HUDEP-2 (cell line): ENCODE data around the gene MIB2.
"Not testable (repeated sequence)": the region's sequence is repeated elsewhere in the genome, so short reads cannot be mapped to it uniquely, and the experiment has no call there.

Experiments
- DNase-seq, 76 experiments: peaks; one replicate each; lab custom pipeline; 2025; ENCODE audit not compliant: unreplicated experiment in 76 of 76; lab: John Stamatoyannopoulos, UW

Gene MIB2

GRCh38 chr1:1615256-1616044, at the start of gene MIB2:
Gene MIB2 (plus strand): TSS chr1:1615500. CDS start chr1:1623453, 7,953 bp downstream.
- DNase-seq, result peak in 75 of 76 experiments; percentile 24 to 98 (median 95)

GRCh38 chr1:1567152-1567875, 48.0 kb upstream of the MIB2 start:
- no peak for DNase-seq

- no peak for DNase-seq
Measured at GRCh38 chr1:1567891-1568291, 47.4 kb upstream of the MIB2 start.

- DNase-seq, result no peak
Measured at GRCh38 chr1:1569341-1569740, 46.0 kb upstream of the MIB2 start.

DNA sequence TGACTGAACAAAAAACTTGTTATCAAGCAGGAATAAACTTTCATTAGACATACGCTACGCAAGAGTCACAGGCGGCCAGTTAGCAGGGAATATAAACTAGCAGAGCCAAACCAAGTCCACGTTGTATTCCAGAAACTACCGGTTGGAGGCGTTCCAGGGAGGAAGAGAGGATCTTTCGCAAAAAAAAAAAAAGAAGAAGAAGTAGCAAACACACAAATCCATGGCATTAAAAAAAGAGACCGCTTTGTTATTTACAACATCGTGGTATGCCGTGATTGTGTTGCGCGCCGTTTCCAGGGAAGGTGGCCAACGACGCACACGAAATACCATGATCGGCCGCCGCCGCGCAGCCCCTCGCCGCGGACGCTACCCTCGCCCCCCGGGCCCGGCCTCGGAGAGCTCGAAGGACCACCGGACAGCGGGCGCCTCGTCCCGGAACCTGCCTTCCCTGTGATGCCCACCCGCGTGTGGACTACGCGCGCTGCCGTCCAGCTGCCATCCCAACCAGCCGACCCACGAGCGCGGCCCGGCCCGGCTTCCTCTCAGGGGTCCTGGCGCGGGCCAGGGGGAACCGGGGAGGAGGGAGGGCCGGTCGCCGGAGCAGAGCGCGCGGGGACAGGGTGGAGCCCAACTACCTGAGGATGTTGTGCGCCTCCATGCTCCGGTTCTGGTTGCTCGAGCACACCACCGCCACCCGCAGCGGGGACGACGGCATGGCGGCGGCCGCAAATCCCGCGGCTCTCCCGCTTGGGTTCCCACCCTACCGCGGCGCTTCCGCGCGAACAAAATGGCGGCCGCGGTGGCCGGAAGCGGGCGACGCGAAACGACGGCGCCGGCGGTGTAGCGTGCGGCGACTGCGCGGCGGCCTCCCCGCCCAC, 41.2 kb upstream of the MIB2 start:
- peak in 46 of 76 experiments; percentile 10 to 75 (median 54) for DNase-seq

DNA sequence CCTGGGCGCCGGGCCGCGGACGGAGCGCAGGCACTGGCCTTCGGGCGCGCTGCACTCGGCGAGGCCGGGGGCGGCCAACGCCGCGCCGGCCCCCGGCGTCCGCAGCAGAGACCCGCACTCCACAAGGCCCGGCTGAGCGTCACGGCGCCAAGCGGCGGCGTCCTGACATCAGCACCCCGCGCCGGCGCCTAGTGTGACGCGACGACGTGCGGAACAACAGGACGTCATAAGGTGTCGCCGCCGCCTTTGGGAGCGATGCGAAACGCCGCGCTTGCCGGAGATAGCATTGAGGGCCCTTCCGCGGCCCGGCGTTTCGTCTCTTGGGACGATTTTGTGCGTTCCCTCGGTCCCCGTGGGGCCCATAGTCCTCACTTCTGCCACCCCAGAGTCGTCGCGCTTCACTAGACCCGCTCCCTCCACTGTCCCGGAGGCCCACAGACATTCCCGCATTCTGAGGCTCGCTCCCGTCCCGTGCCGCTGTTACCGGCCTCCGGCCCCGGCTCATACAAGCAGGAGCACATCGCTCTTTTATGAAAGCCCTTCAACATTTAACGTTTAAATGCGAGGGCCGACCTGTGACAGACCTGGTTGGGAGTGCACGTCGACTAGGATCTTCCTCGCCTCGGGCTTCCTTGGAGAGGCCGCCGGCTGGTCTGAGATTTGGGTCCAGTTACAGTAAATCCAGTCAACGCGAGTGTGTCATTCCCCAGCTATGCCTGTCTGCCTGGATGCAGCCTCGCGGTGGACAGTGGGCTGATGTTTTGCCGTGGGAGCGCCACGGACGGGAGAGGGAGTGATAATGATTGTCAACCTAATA, 40.4 kb upstream of the MIB2 start, which contains the start of gene SSU72:
Gene SSU72 (minus strand): TSS at position 143 of the 817 bp plus-strand sequence. CDS start 306 bp downstream, outside the sequence.
- DNase-seq, result peak in 74 of 76 experiments; percentile 33 to 91 (median 81)

- DNase-seq, result peak in 1 of 76 experiments; percentile 4
Measured at GRCh38 chr1:1577367-1578011, 37.8 kb upstream of the MIB2 start.

- DNase-seq, result no peak
Measured at GRCh38 chr1:1578371-1578940, 36.8 kb upstream of the MIB2 start.

- DNase-seq, result no peak
Measured at GRCh38 chr1:1582585-1583346, 32.5 kb upstream of the MIB2 start.

DNA sequence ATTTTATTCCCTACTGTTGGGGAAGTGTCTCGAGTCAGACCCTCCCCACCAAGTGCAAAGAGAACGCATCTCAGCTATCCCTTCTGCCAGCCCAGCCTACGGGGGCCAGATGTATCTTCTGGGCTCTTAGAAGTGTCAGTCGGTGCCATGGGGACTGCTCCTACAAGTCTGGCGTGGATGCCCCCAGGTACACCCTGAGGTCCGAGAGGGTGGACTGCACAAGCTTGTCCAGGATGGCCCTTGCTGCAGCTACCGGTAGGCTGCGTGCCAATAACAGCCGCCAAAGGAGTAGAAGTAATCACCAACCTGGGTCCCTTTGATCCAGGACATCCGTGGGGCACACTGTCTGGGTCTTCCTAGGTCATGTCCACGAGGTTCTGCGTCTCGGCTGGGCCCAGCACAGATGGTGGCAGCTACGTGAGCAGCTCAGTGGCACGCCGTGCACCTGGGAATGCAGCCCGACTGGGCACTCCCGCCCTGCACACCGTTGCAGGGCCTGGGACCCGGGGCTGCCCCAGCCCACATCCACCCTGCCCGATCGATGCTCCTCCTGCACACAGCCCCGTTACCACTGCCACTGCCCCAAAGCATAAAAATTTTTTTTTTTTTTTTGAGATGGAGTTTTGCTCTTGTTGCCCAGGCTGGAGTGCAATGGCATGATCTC, 31.8 kb upstream of the MIB2 start:
- no peak for DNase-seq

DNA sequence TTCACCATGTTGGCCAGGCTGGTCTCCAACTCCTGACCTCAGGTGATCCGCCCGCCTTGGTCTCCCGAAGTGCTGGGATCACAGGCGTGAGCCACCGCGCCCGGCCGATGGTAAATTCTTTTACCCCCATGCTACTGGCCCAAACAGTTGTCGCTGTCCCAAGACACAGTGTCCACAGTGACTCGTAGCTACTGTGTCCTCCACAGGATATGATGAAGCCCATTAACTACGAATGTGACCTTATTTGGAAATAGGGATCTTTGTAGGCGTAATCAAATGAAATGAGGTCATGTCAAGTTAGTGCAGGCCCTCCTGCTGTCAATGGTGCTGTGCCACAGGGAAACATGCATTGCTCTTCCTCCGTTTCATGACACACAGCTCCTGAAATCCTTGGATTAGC, 23.8 kb upstream of the MIB2 start:
- DNase-seq, result no peak

DNA sequence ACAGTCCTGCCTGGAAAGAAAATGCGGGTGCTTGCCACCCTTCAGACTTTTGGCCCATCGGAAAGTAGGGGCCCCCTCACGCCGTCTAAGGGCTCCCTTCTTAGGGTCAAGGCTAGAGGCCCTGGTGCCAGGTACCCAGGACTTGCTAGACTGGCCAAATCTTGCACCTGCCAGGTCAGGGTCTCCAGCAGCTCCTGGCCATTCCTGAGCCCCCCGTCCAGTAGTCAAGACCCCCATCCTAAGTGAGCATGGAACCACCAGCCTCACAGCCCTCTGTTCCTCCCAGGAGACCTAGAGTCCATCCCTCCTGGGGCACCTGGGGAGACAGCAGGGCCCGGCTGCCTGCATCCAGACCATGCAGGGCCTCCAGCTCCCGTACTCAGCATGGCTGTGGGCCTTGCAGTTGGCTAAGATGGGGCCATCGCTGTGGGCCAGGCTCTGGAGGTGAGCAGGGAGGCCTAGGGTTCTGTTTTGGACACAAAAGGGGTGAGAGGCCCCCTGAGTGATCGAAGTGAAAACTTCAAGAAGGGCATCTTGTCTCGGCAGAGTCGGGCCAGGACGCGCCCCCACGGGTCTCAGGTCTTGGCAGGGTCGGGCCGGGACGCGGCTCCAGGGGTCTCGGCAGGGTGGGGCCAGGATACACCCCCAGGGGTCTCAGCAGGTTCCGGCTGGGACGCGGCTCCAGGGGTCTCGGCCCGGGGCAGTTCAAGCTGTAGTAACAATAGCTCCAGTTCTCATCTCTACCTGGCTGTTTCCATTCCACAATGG, 21.3 kb upstream of the MIB2 start:
- no peak for DNase-seq

DNA sequence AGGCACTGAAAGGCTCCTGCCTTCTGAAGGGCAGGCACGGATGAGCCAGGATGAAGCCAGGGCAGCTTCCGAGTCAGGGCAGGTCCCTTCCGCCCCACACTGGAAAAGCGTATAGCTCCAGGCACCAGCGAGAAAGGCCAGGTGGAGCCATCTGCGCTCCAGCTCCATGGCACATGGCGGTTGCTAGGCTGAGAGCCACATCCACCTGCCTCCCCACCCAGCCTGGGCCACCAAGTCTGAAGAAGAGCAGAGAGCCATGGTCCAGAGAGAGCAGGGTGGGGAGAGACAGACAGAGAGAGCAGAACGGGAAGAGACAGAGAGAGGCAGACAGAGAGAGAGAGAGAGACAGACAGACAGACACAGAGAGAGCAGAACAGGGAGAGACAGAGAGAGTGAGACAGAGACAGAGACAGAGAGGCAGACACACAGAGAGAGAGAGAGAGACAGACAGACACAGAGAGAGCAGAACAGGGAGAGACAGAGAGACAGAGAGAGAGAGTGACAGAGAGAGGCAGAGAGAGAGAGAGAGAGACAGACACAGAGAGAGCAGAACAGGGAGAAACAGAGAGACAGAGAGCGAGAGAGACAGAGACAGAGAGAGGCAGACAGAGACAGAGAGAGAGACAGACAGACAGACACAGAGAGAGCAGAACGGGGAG, 20.6 kb upstream of the MIB2 start:
- no peak for DNase-seq

DNA sequence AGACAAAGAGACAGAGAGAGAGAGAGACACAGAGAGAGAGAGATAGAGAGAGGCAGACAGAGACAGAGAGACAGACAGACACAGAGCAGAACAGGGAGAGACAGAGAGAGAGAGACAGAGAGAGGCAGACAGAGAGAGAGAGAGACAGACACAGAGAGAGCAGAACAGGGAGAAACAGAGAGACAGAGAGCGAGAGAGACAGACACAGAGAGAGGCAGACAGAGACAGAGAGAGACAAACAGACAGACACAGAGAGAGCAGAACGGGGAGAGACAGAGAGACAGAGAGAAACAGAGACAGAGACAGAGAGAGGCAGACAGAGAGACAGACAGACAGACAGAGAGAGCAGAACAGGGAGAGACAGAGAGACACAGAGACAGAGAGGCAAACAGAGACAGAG, 20.0 kb upstream of the MIB2 start:
- not testable (repeated sequence) for DNase-seq

GRCh38 chr1:1596493-1597274, 18.6 kb upstream of the MIB2 start:
- DNase-seq, result no peak
